Measurements from ENCODE around the gene PAPPA. TPM values are rescaled to one million over a fixed set of nuclear protein-coding genes. Genes with fewer than 3 reads are reported as not detected.

Gene PAPPA
- total RNA-seq, 6 experiments from 2014 or later = 0.07 to 0.50 (median 0.32) TPM

- no peak for DNase-seq
- WGBS (ENCODE audit: insufficient coverage, low coverage, low lambda C conversion rate, missing lambda C conversion rate) = 44% methylated on average over 2 of the region's 2 CpGs
- ATAC-seq = peak in 3 of 4 donors; percentile 11 to 50 (median 29)
- TF ChIP-seq POLR2A (IDR thresholded peaks at IDR 0.05) = no peak
- no peak for TF ChIP-seq CTCF (IDR thresholded peaks at IDR 0.05)
- intact Hi-C loops (cut with DNase I) = no loop called here
- no peaks in the 10 kb centered on the region for H3K27me3 ChIP-seq
- no peak overlapping the region for H3K4me3 ChIP-seq
- H3K9me3 ChIP-seq = no peaks in the 10 kb centered on the region
- no peak overlapping the region for H3K27ac ChIP-seq
- H3K4me1 ChIP-seq = peaks cover 0 to 15% (median 4%) of the 10 kb centered on the region in 4 donors
- H3K36me3 ChIP-seq = no peaks in the 10 kb centered on the region
These were observed 183.4 kb downstream of the PAPPA start for GRCh38 chr9:116337015-116337414.

- no peaks in the 10 kb centered on the region for H3K27me3 ChIP-seq
- H3K9me3 ChIP-seq = no peaks in the 10 kb centered on the region
- 33% methylated on average over 1 of the region's 1 CpG for WGBS (ENCODE audit: insufficient coverage, low coverage, low lambda C conversion rate, missing lambda C conversion rate)
- no peak overlapping the region for H3K27ac ChIP-seq
- no peak for TF ChIP-seq POLR2A (IDR thresholded peaks at IDR 0.05)
- TF ChIP-seq CTCF (IDR thresholded peaks at IDR 0.05) = no peak
- DNase-seq = no peak
- no peak overlapping the region for H3K4me3 ChIP-seq
- H3K36me3 ChIP-seq = no peaks in the 10 kb centered on the region
- H3K4me1 ChIP-seq = peaks cover 0 to 15% (median 4%) of the 10 kb centered on the region in 4 donors
- no peak for ATAC-seq
- intact Hi-C loops (cut with DNase I) = no loop called here
These were observed 186.7 kb downstream of the PAPPA start for GRCh38 chr9:116340270-116340669.

- TF ChIP-seq POLR2A (IDR thresholded peaks at IDR 0.05) (no peak), CTCF (IDR thresholded peaks at IDR 0.05) (no peak)
- Histone ChIP-seq H3K4me1 (peaks cover 0 to 3% (median under 1%) of the 10 kb centered on the region in 4 donors), H3K36me3 (no peaks in the 10 kb centered on the region), H3K4me3 (no peak overlapping the region), H3K9me3 (no peaks in the 10 kb centered on the region), H3K27me3 (no peaks in the 10 kb centered on the region), H3K27ac (no peak overlapping the region)
- ATAC-seq (no peak), DNase-seq (no peak)
- intact Hi-C loops (cut with DNase I) = no loop called here
- WGBS (ENCODE audit: insufficient coverage, low coverage, low lambda C conversion rate, missing lambda C conversion rate) = 86% methylated on average over 1 of the region's 1 CpG
These were observed 188.5 kb downstream of the PAPPA start for GRCh38 chr9:116342061-116342460.

- Histone ChIP-seq H3K27me3 (no peaks in the 10 kb centered on the region), H3K36me3 (no peaks in the 10 kb centered on the region), H3K27ac (no peak overlapping the region), H3K9me3 (no peaks in the 10 kb centered on the region), H3K4me3 (no peak overlapping the region), H3K4me1 (no peaks in the 10 kb centered on the region)
- TF ChIP-seq CTCF (IDR thresholded peaks at IDR 0.05) = no peak
- no peak for TF ChIP-seq POLR2A (IDR thresholded peaks at IDR 0.05)
- no peak for DNase-seq
- intact Hi-C loops (cut with DNase I) = no loop called here
- 67% methylated on average over 2 of the region's 2 CpGs for WGBS (ENCODE audit: insufficient coverage, low coverage, low lambda C conversion rate, missing lambda C conversion rate)
- ATAC-seq = no peak
These were observed 189.3 kb downstream of the PAPPA start for GRCh38 chr9:116342941-116343340.

GRCh38 chr9:116344416-116344815 is 190.8 kb downstream of the PAPPA start:
- Histone ChIP-seq H3K36me3 (no peaks in the 10 kb centered on the region), H3K4me3 (no peak overlapping the region), H3K9me3 (no peaks in the 10 kb centered on the region), H3K4me1 (no peaks in the 10 kb centered on the region), H3K27ac (no peak overlapping the region), H3K27me3 (no peaks in the 10 kb centered on the region)
- TF ChIP-seq POLR2A (IDR thresholded peaks at IDR 0.05) (no peak), CTCF (IDR thresholded peaks at IDR 0.05) (no peak)
- ATAC-seq (no peak), DNase-seq (no peak)
- intact Hi-C loops (cut with DNase I) = no loop called here
- 82% methylated on average over 10 of the region's 10 CpGs for WGBS (ENCODE audit: insufficient coverage, low coverage, low lambda C conversion rate, missing lambda C conversion rate)
